GM23338 (cell line): ENCODE measurements around the gene ZNF202. TPM values are rescaled to one million over a fixed set of nuclear protein-coding genes. Genes with fewer than 3 reads are reported as not detected.

Experiments
- ATAC-seq: fragments of 200-7000 bp; cut with Tn5 transposase; 3 replicates; pipeline ENCODE4 v1.9.1; 2020
- DNase-seq: peaks from one replicate; pipeline ENCODE4 v3.0.0-alpha.2; 2015; ENCODE audit warnings: low spot score
- H2AFZ ChIP-seq: fragments of 200-600 bp; sonication (generic); 2 replicates; pipeline ENCODE4 v1.8.0; 2016; ENCODE audit warnings: antibody characterized with exemption, mild to moderate bottlenecking, moderate library complexity
- H3F3A ChIP-seq: fragments of 200-600 bp; sonication (generic); replicated peaks from 2 replicates; pipeline ENCODE4 v1.8.0; 2017; ENCODE audit warnings: antibody characterized with exemption, mixed run types, low read depth
- H3K27ac ChIP-seq: fragments of 200-600 bp; sonication (generic); 2 replicates; pipeline ENCODE4 v1.6.1; 2016; ENCODE audit warnings: low read depth
- H3K27me3 ChIP-seq: fragments of 200-600 bp; sonication (generic); 2 replicates; pipeline ENCODE4 v1.8.0; 2016; ENCODE audit warnings: mild to moderate bottlenecking, mixed run types, moderate library complexity; ENCODE audit not compliant: insufficient read depth
- H3K36me3 ChIP-seq: fragments of 200-600 bp; sonication (generic); 2 replicates; pipeline ENCODE4 v1.8.0; 2016; ENCODE audit warnings: mild to moderate bottlenecking; ENCODE audit not compliant: insufficient read depth
- H3K4me1 ChIP-seq: fragments of 200-600 bp; sonication (generic); 2 replicates; pipeline ENCODE4 v1.8.0; 2016; ENCODE audit warnings: mild to moderate bottlenecking, moderate library complexity; ENCODE audit not compliant: insufficient read depth
- H3K4me2 ChIP-seq: fragments of 200-600 bp; sonication (generic); 2 replicates; pipeline ENCODE4 v1.7.1; 2017; ENCODE audit warnings: mixed run types
- H3K4me3 ChIP-seq: fragments of 200-600 bp; sonication (generic); 2 replicates; pipeline ENCODE4 v1.6.1; 2016; ENCODE audit warnings: mixed run types
- H3K79me2 ChIP-seq: fragments of 200-600 bp; sonication (generic); replicated peaks from 2 replicates; pipeline ENCODE4 v1.8.0; 2017; ENCODE audit warnings: mild to moderate bottlenecking; ENCODE audit not compliant: insufficient read depth
- H3K9me2 ChIP-seq: fragments of 200-600 bp; sonication (generic); 2 replicates; pipeline ENCODE4 v1.8.0; 2017; ENCODE audit not compliant: insufficient read depth
- H4K20me1 ChIP-seq: fragments of 200-600 bp; sonication (generic); replicated peaks from 2 replicates; pipeline ENCODE4 v1.8.0; 2017; ENCODE audit warnings: mild to moderate bottlenecking; ENCODE audit not compliant: insufficient read depth
- H3K27ac Mint-ChIP-seq: 2 replicates; pipeline ENCODE4 v1.8.0; 2020; ENCODE audit warnings: inconsistent platforms, mild to moderate bottlenecking, moderate library complexity, mixed read lengths
- H3K27me3 Mint-ChIP-seq: 3 replicates; pipeline ENCODE4 v1.8.0; 2022; ENCODE audit warnings: low read depth, mild to moderate bottlenecking, moderate library complexity, mixed read lengths, inconsistent platforms; ENCODE audit not compliant: insufficient read depth, poor library complexity
- H3K36me3 Mint-ChIP-seq: 3 replicates; pipeline ENCODE4 v1.8.0; 2021; ENCODE audit warnings: low read depth, mild to moderate bottlenecking, inconsistent platforms, moderate library complexity, mixed read lengths
- H3K4me1 Mint-ChIP-seq: 3 replicates; pipeline ENCODE4 v1.8.0; 2020; ENCODE audit warnings: mild to moderate bottlenecking, inconsistent platforms, mixed read lengths
- H3K4me3 Mint-ChIP-seq: 3 replicates; pipeline ENCODE4 v1.8.0; 2021; ENCODE audit warnings: moderate library complexity, mild to moderate bottlenecking, inconsistent platforms, mixed read lengths
- H3K9me3 Mint-ChIP-seq: 3 replicates; pipeline ENCODE4 v1.8.0; 2020; ENCODE audit warnings: moderate library complexity, mild to moderate bottlenecking, inconsistent platforms, mixed read lengths
- CREB1 ChIP-seq: fragments of 250-450 bp; sonication (Bioruptor Pico); IDR thresholded peaks from 2 replicates; pipeline ENCODE4 v1.5.0; 2020; ENCODE audit warnings: low read depth, mild to moderate bottlenecking, moderate library complexity
- CTCF ChIP-seq, 2 experiments: fragments of 200-600 bp in 1 of 2; sonication (generic) in 1 of 2; conservative IDR thresholded peaks; 2 replicates each; pipeline versions ENCODE4 v1.5.1 to v1.6.1; 2016 to 2017; ENCODE audit warnings: antibody characterized with exemption in 2 of 2, low read depth in 2 of 2, mild to moderate bottlenecking in 2 of 2, moderate library complexity in 1 of 2
- JUNB ChIP-seq: IDR thresholded peaks from one replicate; pipeline ENCODE4 v1.6.1; 2016; ENCODE audit warnings: antibody characterized with exemption; ENCODE audit not compliant: unreplicated experiment
- NANOG ChIP-seq: IDR thresholded peaks from 2 replicates; pipeline ENCODE4 v1.6.1; 2016; ENCODE audit warnings: antibody characterized with exemption, borderline replicate concordance
- POLR2AphosphoS5 ChIP-seq: IDR thresholded peaks from 2 replicates; pipeline ENCODE4 v1.6.1; 2016; ENCODE audit warnings: antibody characterized with exemption, low read depth
- STAT1 ChIP-seq: IDR thresholded peaks from one replicate; pipeline ENCODE4 v1.6.1; 2016; ENCODE audit warnings: antibody characterized with exemption; ENCODE audit not compliant: unreplicated experiment
- ZNF114 ChIP-seq: fragments of 250-450 bp; sonication (Bioruptor Pico); IDR thresholded peaks from 2 replicates; pipeline ENCODE4 v1.5.0; 2020; ENCODE audit warnings: mild to moderate bottlenecking, moderate library complexity
- ZNF331 ChIP-seq: fragments of 250-450 bp; sonication (Bioruptor Pico); IDR thresholded peaks from 2 replicates; pipeline ENCODE4 v1.5.0; 2020; ENCODE audit warnings: low read depth, mild to moderate bottlenecking, moderate library complexity
- ZNF462 ChIP-seq: fragments of 250-450 bp; sonication (Bioruptor Pico); IDR thresholded peaks from 2 replicates; pipeline ENCODE4 v1.5.0; 2020; ENCODE audit warnings: mild to moderate bottlenecking, moderate library complexity
- polyA plus RNA-seq: library from polyadenylated mRNA; unstranded; fragments of >200 nt; fragmentation: Nextera tagmentation; extraction: Ambion mirVana; gene quantifications from 2 replicates; pipeline ENCODE4 v1.2.1, GENCODE V29; 2016
- total RNA-seq: library from RNA; depleted of rRNA; stranded (reverse); fragments of >200 nt; shearing (Covaris generic); gene quantifications from 2 replicates; pipeline ENCODE4 v1.2.3, GENCODE V29; 2014
- TF ChIP-seq, protein P1 (sequence below): IDR thresholded peaks from 2 replicates; pipeline ENCODE4 v1.6.1; 2016; ENCODE audit warnings: antibody characterized with exemption

Gene ZNF202
- total and polyA plus RNA-seq, 2 experiments from 2014 or later: 18.2 to 36.7 TPM

DNA sequence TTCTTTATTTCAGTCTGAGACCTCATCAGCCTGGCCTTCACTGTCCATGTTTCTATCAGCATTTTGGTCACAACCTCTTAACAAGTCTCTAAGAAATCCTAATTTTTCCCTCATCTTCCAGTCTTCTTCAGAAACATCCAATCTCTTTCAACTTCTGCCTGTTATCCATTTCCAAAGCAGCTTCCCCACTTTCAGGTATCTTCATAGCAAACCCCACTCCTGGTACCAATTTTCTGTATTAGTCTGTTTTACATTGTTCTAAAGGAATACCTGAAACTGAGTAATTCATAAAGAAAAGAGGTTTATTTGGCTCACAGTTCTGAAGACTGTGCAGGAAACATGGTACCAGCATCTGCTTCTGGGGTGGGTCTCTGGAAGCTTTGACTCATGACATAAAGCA, 21.0 kb upstream of the ZNF202 start:
- Mint-ChIP-seq H3K27me3 (peaks cover 4% of the 10 kb centered on the region), H3K4me3 (no peak overlapping the region), H3K9me3 (peaks cover 30% of the 10 kb centered on the region), H3K4me1 (no peaks in the 10 kb centered on the region), H3K27ac (no peak overlapping the region), H3K36me3 (peaks cover 44% of the 10 kb centered on the region)
- no peak overlapping the region for H3K4me3 ChIP-seq
- no peak for DNase-seq
- H3F3A ChIP-seq: no peaks in the 10 kb centered on the region
- H3K36me3 ChIP-seq: peaks cover 6% of the 10 kb centered on the region; the same call in 1 of the 2 replicates
- ATAC-seq: no peak
- H3K27ac ChIP-seq: no peak overlapping the region
- H3K27me3 ChIP-seq: no peaks in the 10 kb centered on the region
- H3K4me2 ChIP-seq: no peak overlapping the region
- H3K9me2 ChIP-seq: no peaks in the 10 kb centered on the region; the same call in 1 of the 2 replicates
- H2AFZ ChIP-seq: no peak overlapping the region
- no peaks in the 10 kb centered on the region for H3K4me1 ChIP-seq
- TF ChIP-seq, protein P1, sequence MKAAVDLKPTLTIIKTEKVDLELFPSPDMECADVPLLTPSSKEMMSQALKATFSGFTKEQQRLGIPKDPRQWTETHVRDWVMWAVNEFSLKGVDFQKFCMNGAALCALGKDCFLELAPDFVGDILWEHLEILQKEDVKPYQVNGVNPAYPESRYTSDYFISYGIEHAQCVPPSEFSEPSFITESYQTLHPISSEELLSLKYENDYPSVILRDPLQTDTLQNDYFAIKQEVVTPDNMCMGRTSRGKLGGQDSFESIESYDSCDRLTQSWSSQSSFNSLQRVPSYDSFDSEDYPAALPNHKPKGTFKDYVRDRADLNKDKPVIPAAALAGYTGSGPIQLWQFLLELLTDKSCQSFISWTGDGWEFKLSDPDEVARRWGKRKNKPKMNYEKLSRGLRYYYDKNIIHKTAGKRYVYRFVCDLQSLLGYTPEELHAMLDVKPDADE: no peak
- TF ChIP-seq JUNB (no peak), ZNF114 (CRISPR knock-in tag) (no peak), NANOG (no peak), STAT1 (no peak), ZNF462 (CRISPR knock-in tag) (no peak), POLR2AphosphoS5 (no peak), ZNF331 (no peak), CTCF (conservative IDR thresholded peaks at IDR 0.05; ENCODE audit: low read depth in 2 of 2) (no peak), CREB1 (CRISPR knock-in tag) (no peak)
- H3K79me2 ChIP-seq: no peaks in the 10 kb centered on the region
- no peaks in the 10 kb centered on the region for H4K20me1 ChIP-seq
